ENCODE data around the gene GRAMD1A. TPM values are rescaled to one million over a fixed set of nuclear protein-coding genes. Genes with fewer than 3 reads are reported as not detected.

Gene GRAMD1A
- polyA plus RNA-seq, 1 donor from 2014 or later = 19.0 TPM

- Histone ChIP-seq H4K20me1 (ENCODE audit: insufficient read depth) (no peaks in the 10 kb centered on the region), H3K79me2 (replicated peaks; ENCODE audit: insufficient read depth, low read length) (no peaks in the 10 kb centered on the region), H2AFZ (ENCODE audit: low read depth, low read length) (no peak overlapping the region), H3K36me3 (ENCODE audit: insufficient read depth, low read length) (no peaks in the 10 kb centered on the region), H3K9ac (ENCODE audit: low read length) (no peak overlapping the region), H3K27ac (ENCODE audit: low read length) (no peak overlapping the region), H3K9me2 (ENCODE audit: insufficient read depth, low read length) (no peaks in the 10 kb centered on the region), H3K9me3 (ENCODE audit: low read length) (no peaks in the 10 kb centered on the region), H3F3A (ENCODE audit: insufficient read depth, low read length, poor library complexity, severe bottlenecking) (no peaks in the 10 kb centered on the region), H3K27me3 (ENCODE audit: insufficient read depth, low read depth, low read length) (no peaks in the 10 kb centered on the region), H3K4me3 (ENCODE audit: low read length) (no peak overlapping the region), H3K4me2 (ENCODE audit: low read length) (no peak overlapping the region)
- TF ChIP-seq EZH2 (IDR thresholded peaks at IDR 0.05; ENCODE audit: borderline replicate concordance, insufficient read depth, low read length, poor library complexity, severe bottlenecking) (no peak), RAD21 (conservative IDR thresholded peaks at IDR 0.05) (no peak), REST (IDR thresholded peaks at IDR 0.05; ENCODE audit: borderline replicate concordance) (no peak), CTCF (IDR thresholded peaks at IDR 0.05; ENCODE audit: poor library complexity, severe bottlenecking) (no peak), TAF1 (IDR thresholded peaks at IDR 0.05; ENCODE audit: low read depth) (no peak), SMC3 (conservative IDR thresholded peaks at IDR 0.05; ENCODE audit: poor library complexity) (no peak), POLR2AphosphoS5 (IDR thresholded peaks at IDR 0.05) (no peak), MXI1 (conservative IDR thresholded peaks at IDR 0.05; ENCODE audit: poor library complexity, severe bottlenecking) (no peak), EP300 (conservative IDR thresholded peaks at IDR 0.05; ENCODE audit: poor library complexity, severe bottlenecking) (no peak)
Observed at GRCh38 chr19:34975056-34975455, 25.1 kb upstream of the GRAMD1A start.

GRCh38 chr19:34976611-34977010, 23.5 kb upstream of the GRAMD1A start:
- Histone ChIP-seq H3K9me3 (ENCODE audit: low read length) (no peaks in the 10 kb centered on the region), H3K9me2 (ENCODE audit: insufficient read depth, low read length) (no peaks in the 10 kb centered on the region), H3F3A (ENCODE audit: insufficient read depth, low read length, poor library complexity, severe bottlenecking) (no peaks in the 10 kb centered on the region), H3K27ac (ENCODE audit: low read length) (no peak overlapping the region), H2AFZ (ENCODE audit: low read depth, low read length) (no peak overlapping the region), H4K20me1 (ENCODE audit: insufficient read depth) (no peaks in the 10 kb centered on the region), H3K27me3 (ENCODE audit: insufficient read depth, low read depth, low read length) (no peaks in the 10 kb centered on the region), H3K36me3 (ENCODE audit: insufficient read depth, low read length) (no peaks in the 10 kb centered on the region), H3K4me3 (ENCODE audit: low read length) (no peak overlapping the region), H3K4me2 (ENCODE audit: low read length) (no peak overlapping the region), H3K79me2 (replicated peaks; ENCODE audit: insufficient read depth, low read length) (no peaks in the 10 kb centered on the region), H3K9ac (ENCODE audit: low read length) (no peak overlapping the region)
- TF ChIP-seq MXI1 (conservative IDR thresholded peaks at IDR 0.05; ENCODE audit: poor library complexity, severe bottlenecking) (no peak), RAD21 (conservative IDR thresholded peaks at IDR 0.05) (no peak), REST (IDR thresholded peaks at IDR 0.05; ENCODE audit: borderline replicate concordance) (no peak), TAF1 (IDR thresholded peaks at IDR 0.05; ENCODE audit: low read depth) (no peak), CTCF (IDR thresholded peaks at IDR 0.05; ENCODE audit: poor library complexity, severe bottlenecking) (no peak)

All from neural cell (in vitro differentiated cells).